Neural cell (in vitro differentiated cells): ENCODE measurements around the gene TMBIM1. TPM values are rescaled to one million over a fixed set of nuclear protein-coding genes. Genes with fewer than 3 reads are reported as not detected.

Experiments
- H2AFZ ChIP-seq: fragments of 200-600, 300-800 bp; sonication (generic), shearing (Covaris generic); 2 replicates; pipeline ENCODE4 v1.6.0; 2014; ENCODE audit warnings: low read depth, mild to moderate bottlenecking, antibody characterized with exemption, low read length, moderate library complexity
- H3F3A ChIP-seq: fragments of 200-600 bp; shearing (Covaris generic); 2 replicates; pipeline ENCODE4 v1.6.1; 2016; ENCODE audit warnings: mild to moderate bottlenecking, moderate library complexity, mixed read lengths, antibody characterized with exemption, low read length; ENCODE audit not compliant: insufficient read depth, poor library complexity, severe bottlenecking
- H3K27ac ChIP-seq: fragments of 200-600, 300-800 bp; sonication (generic), shearing (Covaris generic); 2 replicates; pipeline ENCODE4 v1.5.1; 2014; ENCODE audit warnings: mild to moderate bottlenecking, low read length, moderate library complexity
- H3K27me3 ChIP-seq: fragments of 300-800, 200-600 bp; sonication (generic), shearing (Covaris generic); 2 replicates; pipeline ENCODE4 v1.6.0; 2014; ENCODE audit warnings: mild to moderate bottlenecking, low read depth, low read length, moderate library complexity; ENCODE audit not compliant: insufficient read depth
- H3K36me3 ChIP-seq: fragments of 300-800, 200-600 bp; sonication (generic), shearing (Covaris generic); 2 replicates; pipeline ENCODE4 v1.5.1; 2014; ENCODE audit warnings: mild to moderate bottlenecking, antibody characterized with exemption, low read length, moderate library complexity; ENCODE audit not compliant: insufficient read depth
- H3K4me2 ChIP-seq: fragments of 300-800, 200-600 bp; sonication (generic), shearing (Covaris generic); 2 replicates; pipeline ENCODE4 v1.6.0; 2014; ENCODE audit warnings: mild to moderate bottlenecking, low read length
- H3K4me3 ChIP-seq: fragments of 300-800, 200-600 bp; sonication (generic), shearing (Covaris generic); 2 replicates; pipeline ENCODE4 v1.5.1; 2014; ENCODE audit warnings: mild to moderate bottlenecking, low read length, moderate library complexity
- H3K79me2 ChIP-seq: fragments of 200-600 bp; shearing (Covaris generic); replicated peaks from 2 replicates; pipeline ENCODE4 v1.6.0; 2014; ENCODE audit warnings: mild to moderate bottlenecking, low read length, moderate library complexity; ENCODE audit not compliant: insufficient read depth
- H3K9ac ChIP-seq: fragments of 300-800, 200-600 bp; sonication (generic), shearing (Covaris generic); 2 replicates; pipeline ENCODE4 v1.6.1; 2016; ENCODE audit warnings: mild to moderate bottlenecking, low read length, mixed read lengths
- H3K9me2 ChIP-seq: fragments of 200-600 bp; shearing (Covaris generic); 2 replicates; pipeline ENCODE4 v1.6.1; 2016; ENCODE audit warnings: mild to moderate bottlenecking, low read length, mixed read lengths; ENCODE audit not compliant: insufficient read depth
- H3K9me3 ChIP-seq: fragments of 200-600, 300-800 bp; sonication (generic), shearing (Covaris generic); 2 replicates; pipeline ENCODE4 v1.6.1; 2016; ENCODE audit warnings: mild to moderate bottlenecking, mixed run types, low read length, moderate library complexity, mixed read lengths
- H4K20me1 ChIP-seq: fragments of 200-600 bp; shearing (Covaris generic); 2 replicates; pipeline ENCODE4 v1.6.1; 2016; ENCODE audit warnings: mild to moderate bottlenecking, mixed run types; ENCODE audit not compliant: insufficient read depth
- CTCF ChIP-seq: fragments of 450-650 bp; IDR thresholded peaks from 2 replicates; pipeline ENCODE4 v1.5.1; 2014; ENCODE audit warnings: antibody characterized with exemption, mild to moderate bottlenecking, moderate library complexity; ENCODE audit not compliant: poor library complexity, severe bottlenecking
- EP300 ChIP-seq: fragments of 450-650 bp; conservative IDR thresholded peaks from 2 replicates; pipeline ENCODE4 v1.6.1; 2014; ENCODE audit warnings: antibody characterized with exemption, mild to moderate bottlenecking, moderate library complexity; ENCODE audit not compliant: poor library complexity, severe bottlenecking
- EZH2 ChIP-seq: fragments of 200-600, 300-800 bp; shearing (Covaris generic), sonication (generic); IDR thresholded peaks from 2 replicates; pipeline ENCODE4 v1.6.1; 2014; ENCODE audit warnings: antibody characterized with exemption, low read length, borderline replicate concordance, mild to moderate bottlenecking; ENCODE audit not compliant: insufficient read depth, poor library complexity, severe bottlenecking
- MXI1 ChIP-seq: fragments of 450-650 bp; conservative IDR thresholded peaks from 2 replicates; pipeline ENCODE4 v1.6.1; 2014; ENCODE audit warnings: antibody characterized with exemption, mild to moderate bottlenecking; ENCODE audit not compliant: poor library complexity, severe bottlenecking
- POLR2AphosphoS5 ChIP-seq: IDR thresholded peaks from 2 replicates; pipeline ENCODE4 v1.6.1; 2012
- RAD21 ChIP-seq: fragments of 450-650 bp; conservative IDR thresholded peaks from 2 replicates; pipeline ENCODE4 v1.6.1; 2014; ENCODE audit warnings: antibody characterized with exemption, mild to moderate bottlenecking, moderate library complexity
- REST ChIP-seq: IDR thresholded peaks from 2 replicates; pipeline ENCODE4 v1.6.1; 2012; ENCODE audit warnings: borderline replicate concordance
- SMC3 ChIP-seq: fragments of 450-650 bp; conservative IDR thresholded peaks from 2 replicates; pipeline ENCODE4 v1.6.1; 2014; ENCODE audit warnings: antibody characterized with exemption, mild to moderate bottlenecking, moderate library complexity; ENCODE audit not compliant: poor library complexity
- TAF1 ChIP-seq: IDR thresholded peaks from 2 replicates; pipeline ENCODE4 v1.6.1; 2012; ENCODE audit warnings: low read depth
- polyA plus RNA-seq: library from polyadenylated mRNA; depleted of rRNA; stranded (reverse); fragments of >200 nt; gene quantifications from 2 replicates; pipeline ENCODE4 v1.2.3, GENCODE V29; 2014

TMBIM1 gene
- polyA plus RNA-seq, 1 donor from 2014 or later: not detected

GRCh38 chr2:218245214-218245613 lies 47.1 kb downstream of the TMBIM1 start:
- Histone ChIP-seq H2AFZ (no peak overlapping the region), H3F3A (no peaks in the 10 kb centered on the region), H3K9me2 (no peaks in the 10 kb centered on the region), H3K4me2 (no peak overlapping the region), H3K27me3 (no peaks in the 10 kb centered on the region), H3K27ac (no peak overlapping the region), H4K20me1 (no peaks in the 10 kb centered on the region), H3K79me2 (no peaks in the 10 kb centered on the region), H3K36me3 (peaks cover 12% of the 10 kb centered on the region), H3K9ac (no peak overlapping the region), H3K4me3 (no peak overlapping the region), H3K9me3 (no peaks in the 10 kb centered on the region)
- TF ChIP-seq SMC3: no peak
- TF ChIP-seq TAF1: no peak
- TF ChIP-seq CTCF: no peak
- no peak for TF ChIP-seq MXI1
- no peak for TF ChIP-seq EZH2
- no peak for TF ChIP-seq REST
- no peak for TF ChIP-seq EP300
- TF ChIP-seq RAD21: no peak
- TF ChIP-seq POLR2AphosphoS5: no peak

GRCh38 chr2:218244665-218245064 lies 47.6 kb downstream of the TMBIM1 start:
- no peak for TF ChIP-seq REST
- no peak for TF ChIP-seq RAD21
- TF ChIP-seq TAF1: no peak
- TF ChIP-seq POLR2AphosphoS5: no peak
- TF ChIP-seq EZH2: no peak
- TF ChIP-seq MXI1: no peak
- no peak for TF ChIP-seq CTCF
- TF ChIP-seq SMC3: no peak
- TF ChIP-seq EP300: no peak
- Histone ChIP-seq H3F3A (no peaks in the 10 kb centered on the region), H4K20me1 (no peaks in the 10 kb centered on the region), H3K9me2 (no peaks in the 10 kb centered on the region), H3K9me3 (no peaks in the 10 kb centered on the region), H3K27ac (no peak overlapping the region), H3K4me3 (no peak overlapping the region), H2AFZ (no peak overlapping the region), H3K36me3 (peaks cover 9% of the 10 kb centered on the region), H3K79me2 (no peaks in the 10 kb centered on the region), H3K9ac (no peak overlapping the region), H3K27me3 (no peaks in the 10 kb centered on the region), H3K4me2 (no peak overlapping the region)
